H1 (cell line): ENCODE data around the gene ASB3. TPM values are rescaled to one million over a fixed set of nuclear protein-coding genes. Genes with fewer than 3 reads are reported as not detected.

Experiments
- CTCF ChIA-PET: fragments of 300-600 bp; sonication (Branson Sonifier 250); formaldehyde crosslinking; loops from one replicate; lab custom pipeline; 2021; ENCODE audit not compliant: partially characterized antibody; lab: Charles Lee
- POLR2A ChIA-PET: fragments of 300-600 bp; sonication (Branson Sonifier 250); formaldehyde crosslinking; loops from one replicate; lab custom pipeline; 2021; ENCODE audit warnings: inconsistent platforms; ENCODE audit not compliant: partially characterized antibody; lab: Charles Lee
- DNase-seq, 2 experiments: peaks; one replicate each; pipeline versions ENCODE4 v3.0.0 to v3.0.0-alpha.2; 2010 to 2022; ENCODE audit warnings: low spot score in 2 of 2, low read depth in 1 of 2, mixed read lengths in 1 of 2
- FAIRE-seq: peaks from 2 replicates; lab custom pipeline; 2011; peaks lifted over from hg19 to GRCh38; lab: Jason Lieb, UNC
- H2AFZ ChIP-seq: 2 replicates; pipeline ENCODE4 v1.8.1; 2012; ENCODE audit warnings: low read length, inconsistent platforms
- H2AK5ac ChIP-seq: 2 replicates; pipeline ENCODE4 v1.6.1; 2013; ENCODE audit warnings: low read depth, low read length
- H2BK120ac ChIP-seq: replicated peaks from 2 replicates; pipeline ENCODE3; 2013; ENCODE audit warnings: low read depth, low read length, inconsistent platforms
- H2BK12ac ChIP-seq: 2 replicates; pipeline ENCODE4 v1.6.1; 2013; ENCODE audit warnings: low read depth, low read length
- H2BK15ac ChIP-seq: 2 replicates; pipeline ENCODE4 v1.6.1; 2013; ENCODE audit warnings: low read length
- H2BK20ac ChIP-seq: 2 replicates; pipeline ENCODE4 v1.6.1; 2013; ENCODE audit warnings: low read length
- H2BK5ac ChIP-seq: 2 replicates; pipeline ENCODE4 v1.6.1; 2013; ENCODE audit warnings: low read depth, low read length
- H3K14ac ChIP-seq: 2 replicates; pipeline ENCODE4 v1.6.1; 2013; ENCODE audit warnings: inconsistent platforms; ENCODE audit not compliant: insufficient read length
- H3K18ac ChIP-seq: 2 replicates; pipeline ENCODE4 v1.6.1; 2013; ENCODE audit warnings: low read length; ENCODE audit errors: extremely low read depth
- H3K23ac ChIP-seq: 2 replicates; pipeline ENCODE4 v1.6.1; 2013; ENCODE audit warnings: inconsistent platforms; ENCODE audit not compliant: insufficient read length
- H3K23me2 ChIP-seq: 2 replicates; pipeline ENCODE4 v1.6.1; 2013; ENCODE audit warnings: low read depth, low read length
- H3K27ac ChIP-seq: 2 replicates; pipeline ENCODE4 v1.6.1; 2011; ENCODE audit warnings: low read depth, low read length, inconsistent platforms
- H3K27me3 ChIP-seq, 4 experiments: replicated peaks in 1 of 4; 1 replicate in 1 of 4; 2 replicates in 3 of 4; pipeline versions ENCODE4 v1.6.1 to v1.8.1; 2011 to 2013; ENCODE audit warnings: low read length in 3 of 4, mild to moderate bottlenecking in 3 of 4, inconsistent platforms in 2 of 4, mixed read lengths in 2 of 4, moderate library complexity in 1 of 4; ENCODE audit not compliant: control insufficient read depth in 3 of 4, insufficient read depth in 3 of 4; ENCODE audit errors: extremely low read depth in 1 of 4
- H3K36me3 ChIP-seq, 4 experiments: 2 replicates each; pipeline versions ENCODE4 v1.6.1 to v1.8.1; 2011 to 2013; ENCODE audit warnings: mild to moderate bottlenecking in 4 of 4, low read length in 3 of 4, moderate library complexity in 2 of 4, control low read depth in 1 of 4, inconsistent platforms in 1 of 4; ENCODE audit not compliant: insufficient read depth in 4 of 4, control insufficient read depth in 2 of 4
- H3K4ac ChIP-seq: replicated peaks from 2 replicates; pipeline ENCODE3; 2013; ENCODE audit warnings: low read length, low read depth, mixed read lengths, inconsistent platforms; ENCODE audit not compliant: insufficient read length
- H3K4me1 ChIP-seq, 4 experiments: replicated peaks in 1 of 4; 1 replicate in 1 of 4; 2 replicates in 3 of 4; pipeline versions ENCODE4 v1.6.1 to v1.8.1; 2011 to 2013; ENCODE audit warnings: low read length in 3 of 4, inconsistent platforms in 2 of 4, mixed read lengths in 1 of 4; ENCODE audit not compliant: insufficient read depth in 4 of 4, control insufficient read depth in 3 of 4
- H3K4me2 ChIP-seq, 2 experiments: 2 replicates each; pipeline versions ENCODE4 v1.6.1 to v1.8.1; 2011 to 2013; ENCODE audit warnings: low read depth in 2 of 2, low read length in 2 of 2, control low read depth in 1 of 2, inconsistent platforms in 1 of 2, mild to moderate bottlenecking in 1 of 2; ENCODE audit not compliant: insufficient read depth in 1 of 2
- H3K4me3 ChIP-seq, 4 experiments: fragments of 200-600, 300-600 bp in 1 of 4; sonication (generic), shearing (Covaris generic), sonication (Bioruptor Twin) in 1 of 4; 2 replicates each; pipeline versions ENCODE4 v1.5.1 to v1.8.1; 2011 to 2016; ENCODE audit warnings: low read length in 4 of 4, low read depth in 3 of 4, control low read depth in 2 of 4, inconsistent platforms in 2 of 4, mild to moderate bottlenecking in 2 of 4, mixed read lengths in 1 of 4, moderate library complexity in 1 of 4; ENCODE audit not compliant: insufficient read depth in 2 of 4; ENCODE audit errors: extremely low read depth in 1 of 4
- H3K56ac ChIP-seq: replicated peaks from 2 replicates; pipeline ENCODE3; 2013; ENCODE audit warnings: low read depth, mild to moderate bottlenecking, mixed read lengths, low read length, inconsistent platforms; ENCODE audit not compliant: insufficient read length
- H3K79me1 ChIP-seq: 2 replicates; pipeline ENCODE4 v1.6.1; 2013; ENCODE audit warnings: low read depth, low read length, control low read depth
- H3K79me2 ChIP-seq, 2 experiments: 2 replicates each; pipeline versions ENCODE4 v1.6.1 to v1.8.1; 2012 to 2013; ENCODE audit warnings: low read length in 2 of 2, mild to moderate bottlenecking in 2 of 2, inconsistent platforms in 1 of 2; ENCODE audit not compliant: insufficient read depth in 2 of 2, control insufficient read depth in 1 of 2
- H3K9ac ChIP-seq, 4 experiments: replicated peaks in 1 of 4; 1 replicate in 1 of 4; 2 replicates in 3 of 4; pipeline versions ENCODE4 v1.6.1 to v1.8.1; 2011 to 2013; ENCODE audit warnings: low read depth in 3 of 4, low read length in 3 of 4, control low read depth in 2 of 4, mild to moderate bottlenecking in 2 of 4, moderate library complexity in 2 of 4, inconsistent platforms in 1 of 4; ENCODE audit errors: extremely low read depth in 1 of 4
- H3K9me3 ChIP-seq, 2 experiments: 2 replicates each; pipeline versions ENCODE4 v1.6.1 to v1.8.1; 2012 to 2013; ENCODE audit warnings: mild to moderate bottlenecking in 2 of 2, moderate library complexity in 2 of 2, control low read depth in 1 of 2, inconsistent platforms in 1 of 2, low read depth in 1 of 2, low read length in 1 of 2, mixed read lengths in 1 of 2; ENCODE audit not compliant: insufficient read depth in 2 of 2
- H4K20me1 ChIP-seq, 2 experiments: replicated peaks in 1 of 2; 2 replicates each; pipeline versions ENCODE3 to v1.8.1; 2011 to 2013; ENCODE audit warnings: inconsistent platforms in 2 of 2, low read length in 2 of 2, mild to moderate bottlenecking in 1 of 2; ENCODE audit not compliant: insufficient read depth in 2 of 2, control insufficient read depth in 1 of 2
- H4K5ac ChIP-seq: 2 replicates; pipeline ENCODE4 v1.6.1; 2013; ENCODE audit warnings: low read length, low read depth, mixed read lengths, inconsistent platforms; ENCODE audit not compliant: insufficient read length
- H4K8ac ChIP-seq: 2 replicates; pipeline ENCODE4 v1.8.0; 2013; ENCODE audit warnings: mild to moderate bottlenecking, moderate library complexity, low read length, inconsistent platforms; ENCODE audit not compliant: insufficient read depth; ENCODE audit errors: extremely low read depth
- H4K91ac ChIP-seq: replicated peaks from 2 replicates; pipeline ENCODE3; 2013; ENCODE audit warnings: low read length, mixed read lengths, inconsistent platforms; ENCODE audit not compliant: insufficient read length
- ASH2L ChIP-seq: fragments of 200-600, 300-600 bp; sonication (generic); IDR thresholded peaks from one replicate; pipeline ENCODE4 v1.7.1; 2017; ENCODE audit warnings: low read length
- CBX5 ChIP-seq: fragments of 300-800, 300-1000 bp; sonication (generic); IDR thresholded peaks from 2 replicates; pipeline ENCODE4 v1.7.1; 2016; ENCODE audit warnings: antibody characterized with exemption, low read length, low read depth
- CEBPB ChIP-seq: IDR thresholded peaks from 2 replicates; pipeline ENCODE4 v1.6.1; 2012; ENCODE audit warnings: low read depth, low read length
- CHD1 ChIP-seq: IDR thresholded peaks from 2 replicates; pipeline ENCODE4 v1.6.1; 2012; ENCODE audit warnings: low read depth, low read length, improper control_type of control experiment
- CTBP2 ChIP-seq: IDR thresholded peaks from 2 replicates; pipeline ENCODE4 v1.7.0; 2011; ENCODE audit warnings: borderline replicate concordance, mild to moderate bottlenecking, moderate library complexity, mixed read lengths, low read length; ENCODE audit not compliant: insufficient read depth, insufficient read length
- FOSL1 ChIP-seq: IDR thresholded peaks from 2 replicates; pipeline ENCODE4 v1.6.1; 2011; ENCODE audit warnings: mild to moderate bottlenecking, low read depth, low read length, moderate library complexity; ENCODE audit not compliant: insufficient read depth
- GABPA ChIP-seq: IDR thresholded peaks from 2 replicates; pipeline ENCODE4 v1.6.1; 2011; ENCODE audit warnings: mild to moderate bottlenecking, low read length, moderate library complexity, borderline replicate concordance; ENCODE audit not compliant: insufficient read depth
- HDAC2 ChIP-seq, 2 experiments: fragments of 300-600 bp in 1 of 2; sonication (generic) in 1 of 2; IDR thresholded peaks; 2 replicates each; pipeline ENCODE4 v1.6.1; 2011 to 2012; ENCODE audit warnings: low read depth in 2 of 2, low read length in 2 of 2, mild to moderate bottlenecking in 2 of 2, moderate library complexity in 2 of 2, borderline replicate concordance in 1 of 2, inconsistent platforms in 1 of 2
- PHF8 ChIP-seq: fragments of 200-600 bp; sonication (generic); conservative IDR thresholded peaks from 2 replicates; pipeline ENCODE4 v1.7.1; 2012; ENCODE audit warnings: low read depth, mild to moderate bottlenecking, inconsistent platforms, low read length, moderate library complexity
- POU5F1 ChIP-seq: IDR thresholded peaks from 2 replicates; pipeline ENCODE4 v1.6.1; 2011; ENCODE audit warnings: low read depth, mild to moderate bottlenecking, low read length, moderate library complexity
- RBBP5 ChIP-seq: IDR thresholded peaks from 2 replicates; pipeline ENCODE4 v1.7.1; 2012; ENCODE audit warnings: low read depth, mild to moderate bottlenecking, inconsistent platforms, low read length, moderate library complexity, borderline replicate concordance
- SP1 ChIP-seq: IDR thresholded peaks from 2 replicates; pipeline ENCODE4 v1.6.1; 2011; ENCODE audit warnings: low read depth, low read length
- SRF ChIP-seq: IDR thresholded peaks from 2 replicates; pipeline ENCODE4 v1.6.1; 2011; ENCODE audit warnings: mild to moderate bottlenecking, low read depth, low read length, moderate library complexity
- SUZ12 ChIP-seq: fragments of 200-600 bp; sonication (generic); IDR thresholded peaks from 2 replicates; pipeline ENCODE4 v1.6.1; 2012; ENCODE audit warnings: mild to moderate bottlenecking, inconsistent platforms, low read length, moderate library complexity, mixed read lengths
- TAF1 ChIP-seq: IDR thresholded peaks from 2 replicates; pipeline ENCODE4 v1.6.1; 2011; ENCODE audit warnings: mild to moderate bottlenecking, low read depth, low read length
- TAF7 ChIP-seq: optimal IDR thresholded peaks from 2 replicates; pipeline ENCODE3; 2011; ENCODE audit warnings: low read depth, mild to moderate bottlenecking, inconsistent platforms, low read length, moderate library complexity, borderline replicate concordance
- polyA plus RNA-seq, 7 experiments: library from polyadenylated mRNA; depleted of rRNA in 3 of 7; stranded (reverse) in 5 of 7; unstranded in 2 of 7; fragments of >200 nt in 5 of 7; fragments of 200-250 nt in 2 of 7; gene quantifications; 1 replicate in 5 of 7; 2 replicates in 1 of 7; 4 replicates in 1 of 7; pipeline versions ENCODE4 v1.2.1 to v1.2.3, GENCODE V29; 2011 to 2013; ENCODE audit warnings: missing spikeins in 2 of 7, mixed read lengths in 2 of 7
- total RNA-seq: library from RNA; stranded (reverse); fragmentation: NEBNext Ultra II Directional; extraction: Animal tissue kit (Norgen Biotek cat#: 25700); gene quantifications from 2 replicates; pipeline ENCODE4 v1.2.1, GENCODE V29; 2021

The ASB3 gene
- total and polyA plus RNA-seq, 2 of the 8 experiments (the other 6 are each of a cell fraction or from before 2014, with no cell fraction given) = 22.6 to 25.4 TPM

- H4K91ac ChIP-seq = no peak overlapping the region
- no peak overlapping the region for H4K8ac ChIP-seq
- H3K4me3 ChIP-seq = no peak overlapping the region
- DNase-seq (no peak), FAIRE-seq (no peak)
- H3K4me2 ChIP-seq = no peak overlapping the region
- H3K23ac ChIP-seq = no peak overlapping the region
- ChIA-PET CTCF (interaction anchor here (0.5 to 1.3 kb wide), 3 partner anchors 15 to 159 kb away, joined by 3 to 4 read pairs (median 3); no protein-coding TSS in a partner anchor), POLR2A (no interaction called here)
- no peaks in the 10 kb centered on the region for H3K23me2 ChIP-seq
- no peaks in the 10 kb centered on the region for H4K20me1 ChIP-seq
- H3K18ac ChIP-seq = no peak overlapping the region
- H2AK5ac ChIP-seq = no peak overlapping the region
- H2BK20ac ChIP-seq = no peak overlapping the region
- no peaks in the 10 kb centered on the region for H3K9me3 ChIP-seq
- H3K27ac ChIP-seq = no peak overlapping the region
- H2BK12ac ChIP-seq = no peak overlapping the region
- H4K5ac ChIP-seq = no peak overlapping the region
- no peak overlapping the region for H3K4ac ChIP-seq
- H3K9ac ChIP-seq = no peak overlapping the region
- H3K36me3 ChIP-seq = no peaks in the 10 kb centered on the region
- no peaks in the 10 kb centered on the region for H3K4me1 ChIP-seq
- no peak overlapping the region for H3K56ac ChIP-seq
- H3K14ac ChIP-seq = no peak overlapping the region
- no peaks in the 10 kb centered on the region for H3K27me3 ChIP-seq
- no peaks in the 10 kb centered on the region for H3K79me2 ChIP-seq
- no peak overlapping the region for H2BK15ac ChIP-seq
- H2BK120ac ChIP-seq = no peak overlapping the region
- no peak overlapping the region for H2AFZ ChIP-seq
- H3K79me1 ChIP-seq = no peaks in the 10 kb centered on the region
- H2BK5ac ChIP-seq = no peak overlapping the region
- TF ChIP-seq PHF8 = no peak
- TF ChIP-seq SRF = no peak
- no peak for TF ChIP-seq TAF1
- TF ChIP-seq SP1 = no peak
- no peak for TF ChIP-seq CHD1
- no peak for TF ChIP-seq HDAC2 (IDR thresholded peaks at IDR 0.05; ENCODE audit: borderline replicate concordance in 1 of 2, low read depth in 2 of 2, low read length in 2 of 2)
- TF ChIP-seq CTBP2 = no peak
- TF ChIP-seq POU5F1 = no peak
- no peak for TF ChIP-seq TAF7
- TF ChIP-seq FOSL1 = no peak
- TF ChIP-seq CEBPB = no peak
- no peak for TF ChIP-seq SUZ12
- no peak for TF ChIP-seq CBX5
- no peak for TF ChIP-seq RBBP5
- TF ChIP-seq GABPA = no peak
- no peak for TF ChIP-seq ASH2L
These were observed 164.6 kb downstream of the ASB3 start for GRCh38 chr2:53622141-53622540.
